AG04449 (cell line): ENCODE measurements around the gene ATP6V1F.

ENCODE experiments used
- CTCF ChIA-PET: fragments of 350-600 bp; formaldehyde crosslinking; extraction: SDS; loops from one replicate; lab custom pipeline; 2021; ENCODE audit warnings: antibody characterized with exemption; lab: Yijun Ruan, JAX
- POLR2A ChIA-PET: fragments of 400-600, 350-600 bp; formaldehyde crosslinking; extraction: SDS; loops from one replicate; lab custom pipeline; 2020; ENCODE audit warnings: antibody characterized with exemption, inconsistent platforms; lab: Yijun Ruan, JAX
- DNase-seq: peaks from one replicate; pipeline ENCODE4 v3.0.0-alpha.2; 2010; ENCODE audit warnings: low read depth, low spot score
- H3K4me3 ChIP-seq: 2 replicates; pipeline ENCODE4 v1.5.1; 2011; ENCODE audit warnings: low read depth, mild to moderate bottlenecking, control low read depth, low read length
- CTCF ChIP-seq: IDR thresholded peaks from one replicate; pipeline ENCODE4 v1.5.1; 2011; ENCODE audit warnings: mild to moderate bottlenecking, moderate library complexity, low read length, control low read depth, inconsistent platforms; ENCODE audit not compliant: insufficient read depth; ENCODE audit errors: missing control alignments

ATP6V1F gene

GRCh38 chr7:128872394-128872824, 9.8 kb downstream of the ATP6V1F start:
- POLR2A ChIA-PET, result no interaction called here

GRCh38 chr7:128873234-128873633, 10.6 kb downstream of the ATP6V1F start:
- no peak overlapping the region for H3K4me3 ChIP-seq
- TF ChIP-seq CTCF, result no peak
- CTCF ChIA-PET, result interaction anchor here (0.8 to 17.9 kb wide), 3 partner anchors 9 to 200 kb away, joined by 3 to 203 read pairs (median 7); no protein-coding TSS in a partner anchor
- DNase-seq, result no peak
- POLR2A ChIA-PET, result no interaction called here

More at GRCh38 chr7:128872394-128872824, 9.8 kb downstream of the ATP6V1F start:
- CTCF ChIA-PET, result interaction anchor here (1.6 to 17.9 kb wide), 3 partner anchors 9 to 11 kb away, joined by 4 to 203 read pairs (median 7); no protein-coding TSS in a partner anchor
- H3K4me3 ChIP-seq, result no peak overlapping the region
- DNase-seq, result no peak
- no peak for TF ChIP-seq CTCF

GRCh38 chr7:128874140-128875031, 11.7 kb downstream of the ATP6V1F start:
- ChIA-PET POLR2A (no interaction called here), CTCF (interaction anchor here (0.6 to 17.9 kb wide), 6 partner anchors 8 to 447 kb away, joined by 3 to 203 read pairs (median 4); partner anchors contain the start of gene ATP6V1F)
- H3K4me3 ChIP-seq, result no peak overlapping the region
- no peak for DNase-seq
- TF ChIP-seq CTCF, result no peak

GRCh38 chr7:128875523-128875948, 12.9 kb downstream of the ATP6V1F start:
- no peak overlapping the region for H3K4me3 ChIP-seq
- POLR2A ChIA-PET, result no interaction called here
- CTCF ChIA-PET, result interaction anchor here (1.1 to 17.9 kb wide), 5 partner anchors 7 to 448 kb away, joined by 3 to 203 read pairs (median 4); partner anchors contain the start of gene ATP6V1F
- no peak for DNase-seq
- TF ChIP-seq CTCF, result no peak

GRCh38 chr7:128876127-128876526, 13.5 kb downstream of the ATP6V1F start:
- ChIA-PET POLR2A (no interaction called here), CTCF (interaction anchor here (1.4 to 17.9 kb wide), 2 partner anchors 6 to 267 kb away, joined by 3 to 203 read pairs; no protein-coding TSS in a partner anchor)
- no peak overlapping the region for H3K4me3 ChIP-seq
- DNase-seq, result no peak
- no peak for TF ChIP-seq CTCF

- POLR2A ChIA-PET, result no interaction called here
- no peak for DNase-seq
- no peak for TF ChIP-seq CTCF
- no peak overlapping the region for H3K4me3 ChIP-seq
- CTCF ChIA-PET, result interaction anchor here (17.9 kb wide), 1 partner anchor 6 kb away, joined by 203 read pairs; no protein-coding TSS in a partner anchor
These were observed 13.9 kb downstream of the ATP6V1F start for GRCh38 chr7:128876586-128876977.
